Naive thymus-derived CD8-positive, alpha-beta T cell (primary cell): ENCODE results near the gene S100A7. TPM values are rescaled to one million over a fixed set of nuclear protein-coding genes. Genes with fewer than 3 reads are reported as not detected.

Source experiments
- ATAC-seq, 2 donors: fragments of 150-1000 bp; cut with Tn5 transposase in 1 of 2; sonication (Bioruptor Pico), chemical (Tn5 transposase) in 1 of 2; 1 replicate in 1 of 2; 2 replicates in 1 of 2; pipeline ENCODE4 v1.10.0; 2021; ENCODE audit warnings: mild to moderate bottlenecking in 2 of 2, moderate library complexity in 2 of 2
- POLR2A ChIA-PET: fragments of 350-600 bp; sonication (Branson Sonifier 250); formaldehyde crosslinking; loops from one replicate; lab custom pipeline; 2021; ENCODE audit warnings: antibody characterized with exemption; lab: Charles Lee
- DNase-seq, 10 donors: peaks; one replicate each; pipeline versions ENCODE4 v3.0.0 to v3.0.0-alpha.2; 2020 to 2022
- H3K27ac Mint-ChIP-seq, 10 donors: one replicate each; pipeline ENCODE4 v1.8.0; 2020 to 2022; ENCODE audit warnings: mild to moderate bottlenecking in 10 of 10, mixed read lengths in 10 of 10, moderate library complexity in 4 of 10, inconsistent platforms in 1 of 10
- H3K27me3 Mint-ChIP-seq, 5 donors: one replicate each; pipeline ENCODE4 v1.8.0; 2021 to 2022; ENCODE audit warnings: mixed read lengths in 5 of 5
- H3K36me3 Mint-ChIP-seq, 3 donors: one replicate each; pipeline ENCODE4 v1.8.0; 2020 to 2022; ENCODE audit warnings: mixed read lengths in 3 of 3, mild to moderate bottlenecking in 2 of 3, inconsistent platforms in 1 of 3
- H3K4me1 Mint-ChIP-seq, 4 donors: one replicate each; pipeline ENCODE4 v1.8.0; 2021 to 2022; ENCODE audit warnings: mixed read lengths in 4 of 4
- H3K4me3 Mint-ChIP-seq, 10 donors: one replicate each; pipeline ENCODE4 v1.8.0; 2020 to 2022; ENCODE audit warnings: mild to moderate bottlenecking in 10 of 10, mixed read lengths in 10 of 10, moderate library complexity in 6 of 10, inconsistent platforms in 1 of 10
- H3K9me3 Mint-ChIP-seq, 9 donors: one replicate each; pipeline ENCODE4 v1.8.0; 2020 to 2022; ENCODE audit warnings: mixed read lengths in 9 of 9, mild to moderate bottlenecking in 3 of 9, inconsistent platforms in 1 of 9, moderate library complexity in 1 of 9
- polyA plus RNA-seq, 3 donors: library from polyadenylated mRNA; unstranded; fragments of 300-500 nt; fragmentation: Illumina TruSeq; gene quantifications; one replicate each; pipeline ENCODE4 v1.2.3, GENCODE V29; 2021
- total RNA-seq, 8 experiments: library from RNA in 2 of 8; stranded (reverse) in 2 of 8; gene quantifications; one replicate each; pipeline ENCODE4 v1.2.3 and lab custom pipeline; 2021 to 2026

Gene S100A7
- total and polyA plus RNA-seq, 5 experiments from 2014 or later = not detected

DNA sequence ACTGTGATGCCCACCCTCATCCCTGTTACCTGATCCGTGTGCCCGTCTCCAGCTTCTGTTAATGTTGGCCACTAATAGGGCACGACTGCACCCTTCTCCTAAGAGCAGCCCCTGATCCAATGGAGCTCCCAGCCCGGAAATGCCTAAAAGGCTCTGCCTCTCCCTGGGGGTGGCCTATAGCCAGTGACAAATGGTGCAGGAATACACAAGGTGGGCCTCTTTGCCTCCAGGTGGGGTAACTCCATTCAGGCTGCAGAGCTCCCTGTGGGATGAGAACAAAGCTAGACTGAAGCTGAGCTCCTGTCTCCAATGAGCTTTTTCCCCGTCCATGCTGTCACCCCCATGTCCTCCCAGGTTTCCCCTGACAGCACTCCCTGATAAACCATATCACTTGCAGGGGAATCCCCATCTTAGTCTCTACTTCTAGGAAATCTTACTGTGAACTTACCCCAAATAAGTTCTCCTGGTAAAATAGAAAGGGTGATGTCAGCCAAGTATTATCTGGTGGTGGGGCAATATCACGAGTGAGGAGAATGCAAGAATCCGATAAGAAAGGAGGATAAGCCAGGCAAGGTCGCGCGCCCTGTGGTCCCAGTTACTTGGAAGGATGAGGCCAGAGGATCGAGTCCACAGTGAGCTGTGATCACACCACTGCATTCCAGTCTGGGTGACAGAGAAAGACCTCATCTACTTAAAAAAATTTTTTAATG, 25.6 kb downstream of the S100A7 start:
- Mint-ChIP-seq H3K4me1 (no peaks in the 10 kb centered on the region), H3K36me3 (no peaks in the 10 kb centered on the region)
- POLR2A ChIA-PET = no interaction called here

DNA sequence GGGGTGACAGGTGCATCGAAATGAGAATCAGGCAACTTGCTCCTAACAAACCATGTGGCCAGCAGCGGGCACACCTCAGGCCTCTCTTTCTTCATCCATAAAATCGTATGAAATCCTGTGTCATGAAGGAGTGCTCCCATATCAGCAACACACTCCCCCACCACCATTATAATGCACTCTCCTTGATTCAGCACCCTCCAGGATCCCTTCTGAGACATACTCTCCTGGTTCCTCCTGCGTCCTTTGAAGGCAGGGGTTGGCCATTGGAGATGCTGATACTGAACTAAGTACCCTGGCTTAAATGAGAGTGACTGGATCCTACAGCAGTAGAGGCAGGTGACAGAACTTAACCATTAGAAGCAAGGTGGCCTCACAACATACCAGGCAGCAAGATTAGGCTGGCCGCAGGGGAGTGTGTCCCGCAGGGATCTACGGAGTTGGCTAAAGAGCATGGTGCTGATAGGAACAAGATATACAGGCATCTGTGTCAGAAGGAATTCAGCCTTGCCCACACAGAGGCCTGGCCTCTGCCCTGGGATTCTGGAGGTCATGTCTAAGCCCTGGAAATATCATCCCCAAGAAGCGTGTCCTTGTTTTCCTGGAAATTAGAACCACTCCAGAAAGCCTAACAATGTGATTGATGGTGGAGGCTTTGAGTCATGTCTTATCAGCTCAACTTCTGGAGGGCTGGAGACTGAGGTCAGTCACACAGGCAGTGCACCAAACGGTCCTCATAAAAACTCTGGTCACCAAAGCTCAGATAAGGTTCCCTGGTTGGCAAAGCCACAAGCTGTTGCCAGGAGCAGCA, 27.4 kb downstream of the S100A7 start:
- no peaks in the 10 kb centered on the region for H3K36me3 Mint-ChIP-seq
- no peak overlapping the region for H3K27ac Mint-ChIP-seq
- POLR2A ChIA-PET = no interaction called here
- peaks cover 7 to 45% (median 16%) of the 10 kb centered on the region in 5 donors for H3K27me3 Mint-ChIP-seq
- H3K9me3 Mint-ChIP-seq = no peaks in the 10 kb centered on the region
- DNase-seq (no peak), ATAC-seq (no peak)
- no peaks in the 10 kb centered on the region for H3K4me1 Mint-ChIP-seq
- H3K4me3 Mint-ChIP-seq = no peak overlapping the region

More for the DNA sequence above, 25.6 kb downstream of the S100A7 start:
- no peak overlapping the region for H3K4me3 Mint-ChIP-seq
- H3K9me3 Mint-ChIP-seq = no peaks in the 10 kb centered on the region
- DNase-seq = no peak
- ATAC-seq = no peak
- peaks cover 7 to 37% (median 15%) of the 10 kb centered on the region in 5 donors for H3K27me3 Mint-ChIP-seq
- no peak overlapping the region for H3K27ac Mint-ChIP-seq

DNA sequence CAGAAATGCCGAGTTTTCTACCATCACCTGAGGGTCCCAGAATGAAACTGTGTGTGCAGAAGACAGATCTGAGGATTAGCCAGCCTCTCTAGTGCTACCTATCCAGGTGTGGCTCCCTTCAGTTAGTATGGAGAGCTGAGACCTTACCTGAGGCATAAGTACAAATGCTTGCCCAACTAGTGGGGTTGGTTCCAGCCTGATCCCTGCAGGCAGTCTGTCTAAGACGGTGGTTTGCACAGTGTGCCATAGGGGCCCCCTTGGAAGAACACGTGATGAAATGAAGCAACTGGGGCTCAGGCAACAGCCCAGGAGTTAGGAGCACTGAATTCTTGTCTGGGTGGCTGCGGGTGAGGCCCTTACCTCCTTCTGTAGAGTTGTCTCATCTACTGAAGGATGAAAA, 28.5 kb downstream of the S100A7 start:
- DNase-seq = no peak
- Mint-ChIP-seq H3K27me3 (peaks cover 11 to 46% (median 14%) of the 10 kb centered on the region in 5 donors), H3K4me3 (no peak overlapping the region), H3K36me3 (no peaks in the 10 kb centered on the region), H3K4me1 (no peaks in the 10 kb centered on the region), H3K27ac (no peak overlapping the region), H3K9me3 (no peaks in the 10 kb centered on the region)
- POLR2A ChIA-PET = no interaction called here
- no peak for ATAC-seq

DNA sequence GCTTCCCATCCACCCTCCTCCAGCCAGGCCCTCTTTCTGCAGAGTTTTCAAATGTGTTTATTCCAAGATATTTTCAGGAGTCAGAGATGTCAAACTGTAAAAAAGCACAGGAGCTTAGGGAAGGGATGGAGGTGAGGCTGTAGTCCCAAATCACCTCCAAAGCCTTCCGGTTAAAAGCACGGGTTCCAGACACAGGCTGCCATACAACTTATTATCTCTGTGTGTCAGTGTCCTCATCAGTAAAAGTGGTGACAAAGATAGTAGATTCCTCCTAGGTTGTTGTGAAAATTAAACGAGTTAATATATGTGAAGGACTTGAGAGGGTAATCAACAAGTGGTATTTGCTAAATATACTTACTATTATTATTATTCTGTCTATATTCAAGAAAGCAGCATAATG, 29.0 kb downstream of the S100A7 start:
- Mint-ChIP-seq H3K27me3 (peaks cover 12 to 46% (median 15%) of the 10 kb centered on the region in 5 donors), H3K4me3 (no peak overlapping the region), H3K4me1 (no peaks in the 10 kb centered on the region), H3K27ac (no peak overlapping the region), H3K36me3 (no peaks in the 10 kb centered on the region), H3K9me3 (no peaks in the 10 kb centered on the region)
- DNase-seq (no peak), ATAC-seq (no peak)
- POLR2A ChIA-PET = no interaction called here

DNA sequence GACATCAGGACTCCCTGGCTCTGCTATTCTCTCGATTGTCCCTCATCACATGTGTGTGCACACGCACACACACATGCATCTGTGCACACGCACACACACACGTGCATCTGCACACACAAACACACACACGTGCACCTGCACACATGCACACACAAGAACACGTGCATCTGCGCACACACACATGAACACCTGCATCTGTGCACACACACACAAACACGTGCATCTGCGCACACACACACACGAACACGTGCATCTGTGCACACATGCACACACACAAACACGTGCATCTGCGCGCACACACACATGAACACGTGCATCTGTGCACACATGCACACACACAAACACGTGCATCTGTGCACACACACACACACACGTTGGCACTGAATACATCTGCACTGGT, 29.4 kb downstream of the S100A7 start:
- Mint-ChIP-seq H3K27ac (no peak overlapping the region), H3K36me3 (no peaks in the 10 kb centered on the region), H3K4me1 (no peaks in the 10 kb centered on the region), H3K9me3 (no peaks in the 10 kb centered on the region), H3K27me3 (peaks cover 12 to 46% (median 15%) of the 10 kb centered on the region in 5 donors), H3K4me3 (no peak overlapping the region)
- DNase-seq = no peak
- ATAC-seq = no peak
- POLR2A ChIA-PET = no interaction called here

DNA sequence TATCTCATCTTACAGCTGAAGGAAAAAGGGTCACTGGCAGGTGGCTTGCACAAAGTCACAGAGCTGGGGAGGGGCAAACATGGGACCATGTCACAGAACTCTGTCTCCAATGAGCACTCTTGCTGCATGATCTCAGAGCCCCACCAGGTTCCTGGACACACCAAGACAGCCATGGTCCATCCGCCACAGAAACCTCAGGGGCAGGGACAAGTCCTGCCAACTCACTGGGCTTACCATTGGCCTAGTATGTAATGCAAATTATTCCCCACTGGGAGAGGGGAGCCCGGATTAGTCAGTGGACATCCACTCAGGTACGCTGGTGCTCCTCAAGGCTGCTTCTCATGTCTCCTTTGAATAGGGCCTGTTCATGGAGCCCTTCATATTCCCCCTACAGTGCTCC, 29.9 kb downstream of the S100A7 start:
- H3K9me3 Mint-ChIP-seq = no peaks in the 10 kb centered on the region
- POLR2A ChIA-PET = no interaction called here
- no peak overlapping the region for H3K27ac Mint-ChIP-seq
- peaks cover 12 to 49% (median 17%) of the 10 kb centered on the region in 5 donors for H3K27me3 Mint-ChIP-seq
- no peak overlapping the region for H3K4me3 Mint-ChIP-seq
- no peaks in the 10 kb centered on the region for H3K36me3 Mint-ChIP-seq
- no peaks in the 10 kb centered on the region for H3K4me1 Mint-ChIP-seq
- DNase-seq (no peak), ATAC-seq (no peak)

DNA sequence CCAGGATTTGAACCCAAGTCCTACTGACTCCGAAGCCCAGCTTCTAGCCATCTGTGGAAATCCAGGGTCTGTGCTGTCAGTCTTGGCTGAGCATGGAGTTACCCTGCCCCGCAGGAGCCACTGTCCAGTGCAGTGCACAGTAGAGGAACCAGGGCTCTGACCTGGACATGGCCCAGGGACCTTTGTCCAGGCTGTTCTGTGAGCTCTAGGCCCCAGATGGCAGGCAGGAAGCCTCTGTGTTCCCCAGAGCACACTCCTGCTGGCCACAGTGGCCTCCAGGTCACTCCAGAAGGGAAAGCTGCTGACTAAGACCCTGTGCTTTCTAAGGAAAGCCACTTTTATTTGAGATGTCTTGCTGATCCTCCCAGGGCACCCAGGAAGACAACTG, 30.3 kb downstream of the S100A7 start:
- H3K9me3 Mint-ChIP-seq = no peaks in the 10 kb centered on the region
- H3K27ac Mint-ChIP-seq = no peak overlapping the region
- POLR2A ChIA-PET = no interaction called here
- ATAC-seq (no peak), DNase-seq (no peak)
- no peak overlapping the region for H3K4me3 Mint-ChIP-seq
- no peaks in the 10 kb centered on the region for H3K4me1 Mint-ChIP-seq
- no peaks in the 10 kb centered on the region for H3K36me3 Mint-ChIP-seq
- peaks cover 12 to 53% (median 17%) of the 10 kb centered on the region in 5 donors for H3K27me3 Mint-ChIP-seq

DNA sequence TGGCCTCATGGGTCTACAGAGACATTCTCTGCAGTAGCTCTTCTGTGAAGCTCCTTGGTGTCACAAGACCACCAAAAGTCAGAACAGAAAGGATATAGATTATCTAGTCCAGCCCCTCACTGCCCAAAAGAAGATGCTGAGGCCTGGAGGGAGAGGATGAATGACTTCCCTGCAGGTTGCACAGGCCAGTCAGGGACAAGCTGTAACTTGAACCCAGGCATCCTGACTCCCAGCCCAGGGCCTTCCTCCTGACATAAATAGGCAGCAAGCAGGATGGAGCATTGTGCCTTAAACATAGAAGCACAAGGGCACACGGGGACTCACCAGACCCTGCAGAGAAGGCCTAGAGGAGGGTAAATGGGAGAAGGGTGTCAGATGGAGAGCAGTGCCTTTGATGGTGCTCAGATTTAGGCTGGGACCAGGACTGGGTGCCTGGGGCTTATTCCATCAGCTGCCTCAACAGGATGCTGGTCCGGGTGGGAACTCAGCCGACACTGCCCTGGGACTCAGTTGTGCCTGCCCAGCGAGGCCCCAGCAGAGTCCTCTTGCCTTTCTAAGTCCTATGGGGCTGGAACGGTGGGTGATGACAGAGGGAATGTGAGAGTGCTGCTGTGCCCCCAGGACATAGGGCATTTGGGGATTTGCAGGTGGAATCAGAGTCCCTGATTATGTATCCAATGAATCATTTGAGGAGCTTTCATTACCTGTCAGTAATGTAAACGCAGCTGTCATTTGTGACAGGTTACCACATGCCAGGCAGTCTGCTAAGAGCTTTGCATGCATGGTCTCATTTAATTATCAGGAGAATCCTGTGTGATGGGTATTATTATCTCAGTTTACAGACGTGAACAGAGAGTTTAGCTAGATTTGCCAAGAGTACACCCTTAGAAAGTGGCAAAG, 30.9 kb downstream of the S100A7 start:
- Mint-ChIP-seq H3K4me3 (no peak overlapping the region), H3K4me1 (no peaks in the 10 kb centered on the region), H3K27ac (no peak overlapping the region), H3K9me3 (peaks cover 0 to 4% (median 0%) of the 10 kb centered on the region in 9 donors), H3K36me3 (no peaks in the 10 kb centered on the region), H3K27me3 (peaks cover 14 to 53% (median 23%) of the 10 kb centered on the region in 5 donors)
- POLR2A ChIA-PET = no interaction called here
- ATAC-seq = no peak
- no peak for DNase-seq

DNA sequence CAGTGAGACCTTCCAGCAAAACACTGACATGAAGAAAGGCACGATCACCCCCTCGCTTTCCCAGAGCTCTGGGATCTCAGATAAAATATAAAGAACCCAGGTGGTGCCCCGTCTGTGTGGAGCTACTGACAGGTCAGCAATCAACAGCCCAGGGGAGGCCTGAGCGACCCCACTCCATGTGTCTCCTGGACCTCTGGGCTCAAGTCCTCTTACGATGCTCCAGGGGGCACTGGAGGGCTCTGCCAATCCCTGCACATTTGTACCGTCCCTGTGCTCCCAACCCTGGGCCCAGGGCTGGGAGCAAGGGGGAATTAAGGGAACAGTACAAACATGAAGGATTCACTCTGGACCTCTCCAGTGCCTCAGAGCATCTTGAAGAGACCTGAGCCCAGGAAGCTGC, 31.7 kb downstream of the S100A7 start:
- no peak overlapping the region for H3K4me3 Mint-ChIP-seq
- H3K27ac Mint-ChIP-seq = peak overlapping the region in 1 of 10 donors; percentile 56
- no peaks in the 10 kb centered on the region for H3K36me3 Mint-ChIP-seq
- H3K4me1 Mint-ChIP-seq = no peaks in the 10 kb centered on the region
- DNase-seq (no peak), ATAC-seq (no peak)
- H3K27me3 Mint-ChIP-seq = peaks cover 16 to 57% (median 26%) of the 10 kb centered on the region in 5 donors
- peaks cover 0 to 4% (median 0%) of the 10 kb centered on the region in 9 donors for H3K9me3 Mint-ChIP-seq
- POLR2A ChIA-PET = no interaction called here

DNA sequence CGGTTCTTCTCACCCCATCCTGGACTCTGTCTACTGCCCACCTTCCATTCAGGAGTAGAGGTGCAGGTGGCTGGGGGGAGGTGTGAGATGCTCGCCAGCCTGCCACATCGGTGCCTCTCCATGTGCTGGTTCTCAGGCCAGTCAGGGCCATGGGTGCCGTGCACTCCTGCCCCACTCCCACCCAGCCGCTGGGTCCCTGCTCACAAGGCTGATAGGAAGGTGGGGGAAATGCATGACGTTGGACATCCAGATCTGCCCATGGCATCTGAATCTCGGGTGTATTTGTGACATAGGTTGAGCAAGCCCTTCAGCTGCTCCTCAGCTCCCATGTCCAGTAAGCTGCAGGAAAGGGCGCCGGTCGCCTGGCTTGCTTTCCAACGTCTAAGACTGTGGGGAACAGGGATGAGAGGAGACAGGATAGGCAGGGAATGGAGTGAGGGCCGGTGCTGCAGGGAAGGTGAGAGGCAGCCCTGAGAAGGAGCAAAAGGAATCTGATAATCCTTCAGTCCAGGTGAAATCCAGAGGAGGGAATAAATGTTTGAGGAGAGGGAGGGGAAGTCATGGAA, 32.3 kb downstream of the S100A7 start:
- H3K36me3 Mint-ChIP-seq = no peaks in the 10 kb centered on the region
- POLR2A ChIA-PET = no interaction called here
- H3K27ac Mint-ChIP-seq = no peak overlapping the region
- no peak for DNase-seq
- ATAC-seq = no peak
- H3K4me3 Mint-ChIP-seq = no peak overlapping the region
- H3K9me3 Mint-ChIP-seq = peaks cover 0 to 4% (median 0%) of the 10 kb centered on the region in 9 donors
- peaks cover 16 to 62% (median 28%) of the 10 kb centered on the region in 5 donors for H3K27me3 Mint-ChIP-seq
- no peaks in the 10 kb centered on the region for H3K4me1 Mint-ChIP-seq

DNA sequence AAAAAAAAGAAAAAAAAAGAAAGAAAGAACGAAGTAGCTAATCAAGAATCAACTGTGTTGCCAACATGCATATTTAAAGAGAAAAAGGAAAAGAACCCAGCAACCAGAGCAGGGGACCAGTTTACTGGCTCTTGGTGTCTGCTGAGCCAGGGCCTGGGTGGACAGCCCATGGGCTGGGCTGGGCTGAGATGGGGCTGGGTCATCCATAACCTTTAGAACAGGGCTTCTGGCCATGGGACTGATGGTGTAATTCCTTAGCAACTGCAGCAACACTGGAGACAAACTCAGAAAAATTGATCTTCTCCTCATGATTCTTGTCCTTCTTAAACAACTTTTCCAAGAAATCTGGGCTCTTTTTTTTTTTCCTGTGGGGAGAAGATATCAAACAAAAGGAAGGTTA, 33.6 kb downstream of the S100A7 start:
- Mint-ChIP-seq H3K27ac (no peak overlapping the region), H3K4me3 (no peak overlapping the region), H3K27me3 (peaks cover 16 to 62% (median 33%) of the 10 kb centered on the region in 5 donors), H3K9me3 (peaks cover 0 to 4% (median 0%) of the 10 kb centered on the region in 9 donors), H3K36me3 (no peaks in the 10 kb centered on the region), H3K4me1 (no peaks in the 10 kb centered on the region)
- POLR2A ChIA-PET = no interaction called here
- ATAC-seq (no peak), DNase-seq (no peak)

DNA sequence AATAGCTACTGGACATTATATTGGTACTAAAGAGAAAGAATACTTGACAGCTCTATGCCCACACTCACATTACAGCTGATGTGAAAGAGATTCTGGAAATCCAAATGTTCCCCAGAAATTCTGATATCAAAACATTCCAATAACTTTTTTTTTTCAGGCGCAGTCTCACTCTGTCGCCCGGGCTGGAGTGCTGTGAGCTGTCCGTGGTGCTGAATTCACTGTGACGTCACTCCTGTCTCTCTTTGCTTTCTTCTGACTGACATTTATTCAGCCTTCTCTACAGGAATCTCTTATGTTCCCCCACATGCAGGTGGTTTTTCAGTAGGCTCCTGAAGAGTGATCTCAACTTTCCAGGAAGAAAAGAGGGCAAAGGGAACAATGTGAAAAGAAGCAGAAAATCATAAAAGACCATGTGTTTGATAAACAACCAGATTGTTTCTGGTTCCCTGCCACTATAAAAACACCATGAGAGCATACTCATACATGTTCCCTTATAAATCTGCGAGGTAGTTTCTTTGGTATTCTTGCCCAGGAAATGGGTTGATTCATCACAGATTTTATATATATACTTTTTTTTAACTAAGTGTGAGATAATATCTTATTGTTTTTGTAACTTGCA, 37.9 kb downstream of the S100A7 start:
- POLR2A ChIA-PET = no interaction called here
- no peaks in the 10 kb centered on the region for H3K4me1 Mint-ChIP-seq
- no peaks in the 10 kb centered on the region for H3K36me3 Mint-ChIP-seq
- H3K27ac Mint-ChIP-seq = no peak overlapping the region
- no peak overlapping the region for H3K4me3 Mint-ChIP-seq
- peak; percentile 53 to 54 for ATAC-seq
- H3K27me3 Mint-ChIP-seq = peaks cover 29 to 81% (median 48%) of the 10 kb centered on the region in 5 donors
- peak; percentile 38 to 68 (median 62) for DNase-seq
- peaks cover 0 to 4% (median 0%) of the 10 kb centered on the region in 9 donors for H3K9me3 Mint-ChIP-seq
